ENCODE results near the gene ZSCAN10. TPM values are rescaled to one million over a fixed set of nuclear protein-coding genes. Genes with fewer than 3 reads are reported as not detected.

The ZSCAN10 gene
- total and polyA plus RNA-seq, 2 donors (not counting 3 experiments of a cell fraction or from before 2014, with no cell fraction given), result not detected

GRCh38 chr16:3091551-3091950 is 7.5 kb downstream of the ZSCAN10 start:
- peaks cover 0 to 2% of the 10 kb centered on the region in 2 experiments for H3K27me3 ChIP-seq (ENCODE audit: control insufficient read depth in 2 of 2, insufficient read depth in 2 of 2, low read length in 2 of 2)
- no peak for FAIRE-seq

GRCh38 chr16:3089717-3090592 is 9.1 kb downstream of the ZSCAN10 start:
- no peaks in the 10 kb centered on the region for H3K27me3 ChIP-seq (ENCODE audit: control insufficient read depth in 2 of 2, insufficient read depth in 2 of 2, low read length in 2 of 2)
- no peak overlapping the region for H2AFZ ChIP-seq (ENCODE audit: low read depth, low read length)
- no peaks in the 10 kb centered on the region for H3K79me2 ChIP-seq (ENCODE audit: control insufficient read depth, insufficient read depth, low read length)
- no peak for DNase-seq (ENCODE audit: low read depth, low spot score)
- CTCF ChIA-PET, result interaction anchor here (1.6 to 5.1 kb wide), 2 partner anchors 31 to 39 kb away, joined by 4 to 29 read pairs; no protein-coding TSS in a partner anchor
- no peaks in the 10 kb centered on the region for H3K9me1 ChIP-seq (replicated peaks; ENCODE audit: control insufficient read depth, extremely low read depth, insufficient read depth, low read length)
- FAIRE-seq, result no peak
- dilution Hi-C loops (cut with MboI; ENCODE audit: extremely low pct_ligation_motif_present, low sequenced_read_pairs) (no loop called here), intact Hi-C loops (cut with micrococcal nuclease) (no loop called here)
- H3K9me3 ChIP-seq (replicated peaks; ENCODE audit: control insufficient read depth, insufficient read depth, low read length), result no peaks in the 10 kb centered on the region
- H3K4me3 ChIP-seq (replicated peaks in 1 of 3; ENCODE audit: insufficient read depth in 1 of 3, low read depth in 1 of 3, low read length in 3 of 3), result no peak overlapping the region
- H3K9ac ChIP-seq (replicated peaks; ENCODE audit: extremely low read depth, insufficient read depth, low read length), result no peak overlapping the region
- POLR2A ChIA-PET, result no interaction called here
- BruUV-seq (replicated peaks), result no TSS peak
- H3K27ac ChIP-seq (ENCODE audit: insufficient read depth, low read depth, low read length), result no peak overlapping the region
- no peaks in the 10 kb centered on the region for H4K20me1 ChIP-seq (replicated peaks; ENCODE audit: control insufficient read depth, extremely low read depth, insufficient read depth, low read length)
- TF ChIP-seq GATA2 (IDR thresholded peaks at IDR 0.05; ENCODE audit: insufficient read depth, insufficient read length, low read depth, low read length), result no peak
- no peak for TF ChIP-seq POLR2A (IDR thresholded peaks at IDR 0.05; ENCODE audit: low read depth, low read length)
- TF ChIP-seq JUN (IDR thresholded peaks at IDR 0.05; ENCODE audit: borderline replicate concordance, insufficient read depth, insufficient read length, low read depth), result no peak
- TF ChIP-seq EZH2 (IDR thresholded peaks at IDR 0.05; ENCODE audit: borderline replicate concordance, low read depth, low read length, severe bottlenecking), result no peak
- TF ChIP-seq MAX (IDR thresholded peaks at IDR 0.05; ENCODE audit: insufficient read depth, insufficient read length), result no peak
- TF ChIP-seq POLR2AphosphoS5 (IDR thresholded peaks at IDR 0.05; ENCODE audit: insufficient read depth, low read depth, low read length), result no peak
- no peak for TF ChIP-seq MYC (IDR thresholded peaks at IDR 0.05; ENCODE audit: low read depth, low read length)
- TF ChIP-seq FOS (IDR thresholded peaks at IDR 0.05; ENCODE audit: borderline replicate concordance, insufficient read depth, low read length), result no peak
- no peak for TF ChIP-seq CTCF (IDR thresholded peaks at IDR 0.05; ENCODE audit: extremely low read depth in 1 of 2, insufficient read depth in 1 of 2, low read depth in 1 of 2, low read length in 2 of 2)
- no peak overlapping the region for H3K4me2 ChIP-seq (ENCODE audit: insufficient read depth, low read length)
- peaks cover 25% of the 10 kb centered on the region for H3K4me1 ChIP-seq (ENCODE audit: control insufficient read depth, extremely low read depth, insufficient read depth, low read length)
- H3K36me3 ChIP-seq (ENCODE audit: control insufficient read depth in 2 of 2, extremely low read depth in 1 of 2, insufficient read depth in 2 of 2, low read length in 2 of 2), result no peaks in the 10 kb centered on the region

More at GRCh38 chr16:3091551-3091950, 7.5 kb downstream of the ZSCAN10 start:
- CTCF ChIA-PET, result interaction anchor here (1.0 kb wide), 1 partner anchor 60 kb away, joined by 5 read pairs; no protein-coding TSS in a partner anchor
- H3K9ac ChIP-seq (replicated peaks; ENCODE audit: extremely low read depth, insufficient read depth, low read length), result no peak overlapping the region
- dilution Hi-C loops (cut with MboI; ENCODE audit: extremely low pct_ligation_motif_present, low sequenced_read_pairs) (no loop called here), intact Hi-C loops (cut with micrococcal nuclease) (no loop called here)
- no peaks in the 10 kb centered on the region for H4K20me1 ChIP-seq (replicated peaks; ENCODE audit: control insufficient read depth, extremely low read depth, insufficient read depth, low read length)
- no peaks in the 10 kb centered on the region for H3K79me2 ChIP-seq (ENCODE audit: control insufficient read depth, insufficient read depth, low read length)
- H3K4me1 ChIP-seq (ENCODE audit: control insufficient read depth, extremely low read depth, insufficient read depth, low read length), result peaks cover 21% of the 10 kb centered on the region
- no peaks in the 10 kb centered on the region for H3K9me3 ChIP-seq (replicated peaks; ENCODE audit: control insufficient read depth, insufficient read depth, low read length)
- no peak for TF ChIP-seq GATA2 (IDR thresholded peaks at IDR 0.05; ENCODE audit: insufficient read depth, insufficient read length, low read depth, low read length)
- no peak for TF ChIP-seq POLR2A (IDR thresholded peaks at IDR 0.05; ENCODE audit: low read depth, low read length)
- TF ChIP-seq EZH2 (IDR thresholded peaks at IDR 0.05; ENCODE audit: borderline replicate concordance, low read depth, low read length, severe bottlenecking), result no peak
- no peak overlapping the region for H2AFZ ChIP-seq (ENCODE audit: low read depth, low read length)
- no peaks in the 10 kb centered on the region for H3K9me1 ChIP-seq (replicated peaks; ENCODE audit: control insufficient read depth, extremely low read depth, insufficient read depth, low read length)
- no TSS peak for BruUV-seq (replicated peaks)
- POLR2A ChIA-PET, result no interaction called here
- no peak overlapping the region for H3K4me2 ChIP-seq (ENCODE audit: insufficient read depth, low read length)
- no peak overlapping the region for H3K4me3 ChIP-seq (replicated peaks in 1 of 3; ENCODE audit: insufficient read depth in 1 of 3, low read depth in 1 of 3, low read length in 3 of 3)
- DNase-seq (ENCODE audit: low read depth, low spot score), result no peak
- H3K36me3 ChIP-seq (ENCODE audit: control insufficient read depth in 2 of 2, extremely low read depth in 1 of 2, insufficient read depth in 2 of 2, low read length in 2 of 2), result no peaks in the 10 kb centered on the region
- no peak overlapping the region for H3K27ac ChIP-seq (ENCODE audit: insufficient read depth, low read depth, low read length)
